SH-SY5Y (cell line): ENCODE measurements around the gene DNAH10.

ENCODE experiments used
- GATA2 ChIP-seq: IDR thresholded peaks from 2 replicates; pipeline ENCODE4 v1.6.1; 2011; ENCODE audit warnings: mild to moderate bottlenecking, low read depth, low read length
- GATA3 ChIP-seq: IDR thresholded peaks from 2 replicates; pipeline ENCODE4 v1.6.1; 2011; ENCODE audit warnings: low read depth, mild to moderate bottlenecking, low read length, moderate library complexity

DNA sequence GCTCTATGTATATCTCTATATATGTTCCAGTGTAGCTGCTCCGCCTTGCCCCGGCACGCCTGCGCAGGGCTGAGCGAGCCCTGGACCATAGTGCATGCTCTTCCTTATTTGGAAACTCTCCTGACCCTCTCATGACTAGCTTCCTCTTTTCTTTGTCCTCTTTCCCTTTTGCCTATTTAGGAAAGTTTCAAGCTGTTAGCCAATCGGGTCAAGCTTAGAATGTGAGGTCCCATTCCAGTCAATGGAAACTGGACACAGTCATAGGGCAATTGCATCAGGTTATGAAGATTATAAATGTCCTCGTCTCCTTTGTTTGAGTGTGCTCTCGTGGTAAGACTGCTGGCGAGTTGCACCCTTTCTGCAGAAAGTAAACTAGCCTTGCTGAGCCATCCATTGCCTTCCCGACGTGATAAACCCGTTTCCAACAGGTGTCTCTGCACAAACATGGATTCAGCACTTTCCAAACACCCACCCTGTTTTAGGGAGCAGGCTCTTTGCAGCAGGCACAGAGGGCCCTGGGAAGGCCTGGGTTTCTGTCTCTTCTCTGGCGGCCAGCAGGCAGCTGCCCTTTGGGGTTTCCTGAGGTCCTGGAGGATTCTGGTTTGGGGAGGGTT lies 179.6 kb downstream of the DNAH10 start:
- TF ChIP-seq GATA2 (no peak), GATA3 (no peak)
